ENCODE data around the gene FBXO31.
A peak's percentile ranks its signal among the peaks of the same experiment; 100 is the strongest.
"Not testable (repeated sequence)": the region's sequence is repeated elsewhere in the genome, so short reads cannot be mapped to it uniquely, and the experiment has no call there.

FBXO31 gene

DNA sequence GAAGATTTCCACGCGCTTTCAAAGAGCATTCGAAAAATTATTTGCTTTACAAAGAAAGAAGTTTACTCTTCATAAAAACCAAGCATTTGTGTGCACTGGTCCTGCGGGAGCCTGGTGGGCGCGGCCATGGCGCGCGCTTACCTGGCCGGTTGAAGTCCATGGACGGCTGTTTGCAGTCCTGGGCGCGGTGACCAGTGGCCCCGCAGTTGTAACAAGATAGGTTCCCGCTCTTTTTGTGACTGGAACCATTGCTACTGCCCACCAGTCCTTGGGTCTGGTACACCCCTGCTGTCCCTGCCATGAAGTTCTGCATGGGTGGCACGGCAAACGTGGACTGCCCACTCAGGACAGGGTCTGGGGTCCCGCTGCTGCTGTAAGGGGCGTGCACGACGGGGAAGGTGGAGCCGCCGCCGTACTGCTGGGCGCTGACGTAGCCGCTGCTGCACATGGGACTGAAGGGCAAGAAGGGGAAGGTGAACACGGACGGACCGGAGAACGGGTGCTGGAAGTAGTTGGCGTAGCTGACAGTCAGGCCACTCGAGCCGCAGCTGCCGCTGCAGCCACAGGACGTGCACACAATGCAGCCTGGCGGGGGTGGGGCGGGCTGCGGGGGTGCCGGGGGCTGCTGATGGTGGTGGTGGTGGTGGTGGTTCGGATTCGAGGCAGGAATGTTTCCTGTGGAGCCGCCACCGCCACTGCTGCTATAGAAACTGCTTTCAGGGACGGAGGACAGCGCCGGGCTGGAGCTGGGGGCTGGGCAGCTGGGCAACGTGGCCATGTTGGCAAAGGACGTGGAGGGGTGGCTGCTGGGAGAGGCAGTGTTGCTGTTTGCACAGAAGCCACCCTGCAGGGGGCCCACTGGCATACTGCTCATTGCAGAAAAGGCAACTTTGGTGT lies 28.0 kb upstream of the FBXO31 start:
- no peak for DNase-seq (ENCODE audit: low read depth in 3 of 3)

DNA sequence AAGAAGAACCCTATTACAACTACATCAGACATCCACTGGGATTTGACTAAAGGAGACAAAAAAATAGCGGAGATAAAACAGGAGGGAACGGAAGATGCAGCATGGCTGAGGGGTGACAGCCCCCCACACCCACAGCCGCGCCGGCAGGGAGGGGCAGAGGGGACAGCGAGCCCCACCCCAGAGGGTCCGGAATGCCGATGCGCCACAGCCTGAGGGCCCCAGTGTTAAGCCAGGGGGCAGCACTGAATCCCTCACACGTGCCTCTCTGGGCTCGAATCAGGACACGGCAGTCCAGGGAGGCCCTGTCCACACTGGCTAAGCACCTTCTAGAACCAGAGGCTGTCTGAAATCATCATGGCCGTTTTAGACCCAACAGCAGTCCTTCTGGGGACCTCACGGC lies 27.4 kb upstream of the FBXO31 start:
- DNase-seq (ENCODE audit: low read depth in 3 of 3) = no peak

DNA sequence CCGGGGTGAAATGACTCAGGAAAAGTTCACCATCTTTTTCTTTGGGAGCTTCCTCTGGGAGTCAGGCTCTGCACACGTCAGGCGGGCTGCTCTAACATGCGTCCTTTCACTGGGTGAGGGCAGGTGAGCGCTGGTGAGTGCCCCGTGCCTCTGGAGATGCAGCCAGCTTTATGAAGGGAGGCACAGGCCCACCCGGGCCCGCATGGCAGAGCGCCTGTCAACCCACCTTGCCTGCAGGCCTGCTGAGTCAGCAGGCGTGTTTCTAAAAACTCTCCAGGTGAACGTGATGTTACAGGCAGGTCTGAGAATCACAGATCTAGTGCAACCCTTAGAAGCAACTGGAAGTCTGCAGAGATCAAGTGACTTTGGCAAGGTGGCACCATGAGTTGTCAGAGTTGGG lies 27.0 kb upstream of the FBXO31 start:
- no peak for DNase-seq (ENCODE audit: low read depth in 3 of 3)

DNA sequence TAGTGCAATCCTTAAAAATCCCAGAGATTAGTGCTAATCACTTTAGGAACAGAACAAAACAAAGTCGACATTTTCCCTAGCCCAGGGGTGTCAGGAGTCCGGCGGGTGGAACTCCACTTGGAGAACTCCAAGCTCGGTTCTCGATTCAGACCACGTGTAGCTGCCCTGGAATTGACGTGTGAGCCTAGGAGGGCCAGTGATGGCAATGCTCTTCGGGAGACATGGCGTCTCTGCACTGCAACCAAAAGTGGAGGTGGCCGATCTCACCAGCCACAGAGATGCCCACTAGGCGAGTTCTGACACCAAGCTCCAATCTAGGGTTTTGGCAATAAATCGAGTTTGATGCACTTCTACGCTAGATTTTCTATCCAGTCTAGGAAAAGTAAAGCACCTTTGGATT lies 26.2 kb upstream of the FBXO31 start:
- no peak for DNase-seq (ENCODE audit: low read depth in 3 of 3)

DNA sequence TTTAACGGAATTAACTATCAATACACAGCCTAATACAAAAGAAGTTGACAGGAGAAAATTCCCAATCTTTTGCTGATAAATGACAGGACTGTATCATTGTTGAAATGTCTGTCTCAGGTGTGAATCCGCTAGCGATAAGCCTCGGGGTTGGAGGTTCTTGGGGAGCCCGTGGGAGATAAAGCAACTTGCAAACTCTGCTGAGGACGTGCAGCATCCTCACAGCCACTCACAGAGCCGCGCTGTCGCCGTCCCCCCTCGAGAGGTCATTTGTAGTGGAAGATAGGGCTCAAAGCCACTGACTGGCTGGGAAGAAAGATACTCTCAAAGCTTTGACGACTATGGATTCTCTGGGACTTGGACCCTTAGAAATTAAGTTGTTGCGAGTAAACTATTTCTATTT lies 25.6 kb upstream of the FBXO31 start:
- DNase-seq (ENCODE audit: low read depth in 3 of 3) = no peak

DNA sequence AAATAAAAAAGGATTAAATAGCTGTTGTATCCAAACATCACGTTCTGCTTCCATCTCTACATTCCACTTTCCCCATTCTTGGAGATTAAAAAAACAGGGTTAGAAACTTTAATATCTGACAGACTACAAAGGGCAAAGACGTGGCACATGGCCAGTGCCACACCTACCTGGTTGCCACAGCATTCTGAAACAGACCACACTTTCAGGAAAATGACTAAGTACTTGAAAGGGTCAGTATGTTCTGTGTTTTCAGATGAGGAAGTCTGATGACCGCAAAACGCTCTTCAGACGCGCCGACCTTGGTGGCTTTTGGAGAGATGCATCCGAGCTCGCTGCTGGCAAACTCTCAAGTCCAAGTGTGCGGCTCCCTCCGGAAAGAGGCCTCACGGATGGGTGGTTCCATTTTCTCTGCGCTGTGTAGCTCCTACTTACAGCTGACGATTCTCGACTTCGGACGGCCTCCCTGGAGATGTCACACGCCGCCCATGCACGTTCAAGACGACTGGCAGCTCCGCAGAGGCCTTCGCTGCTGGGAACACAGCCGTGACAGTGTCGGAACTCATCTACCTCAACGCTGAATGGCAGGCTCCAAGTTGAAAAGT lies 24.0 kb upstream of the FBXO31 start:
- no peak for DNase-seq (ENCODE audit: low read depth in 3 of 3)

DNA sequence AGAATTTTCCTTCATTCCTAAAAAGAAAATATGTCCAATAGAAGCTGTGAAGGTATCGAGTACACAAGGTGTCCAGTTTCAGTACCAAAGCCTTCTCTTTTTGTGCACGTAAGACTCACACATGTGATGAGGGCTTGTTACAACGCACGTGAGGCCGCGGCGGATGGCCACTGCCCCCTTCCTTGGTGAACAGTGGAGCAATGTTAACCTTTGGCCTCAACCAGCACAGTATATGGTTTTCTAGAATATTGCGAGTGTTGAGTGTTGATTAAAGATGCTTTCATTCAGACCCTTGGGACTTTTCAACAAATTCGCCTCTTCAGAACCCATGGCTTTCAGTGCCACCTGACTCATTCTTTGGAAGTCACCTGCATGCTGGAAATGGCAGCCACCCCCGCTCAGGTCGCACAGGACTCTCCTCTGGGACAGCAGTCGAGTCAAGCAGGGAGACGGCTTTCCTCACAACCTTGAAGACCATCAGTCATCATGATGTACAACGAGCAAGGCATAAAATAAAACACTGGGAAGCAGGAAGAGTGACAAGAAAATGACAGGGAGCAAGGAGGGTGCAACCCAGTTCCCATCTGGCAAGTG lies 23.0 kb upstream of the FBXO31 start:
- no peak for DNase-seq (ENCODE audit: low read depth in 3 of 3)

DNA sequence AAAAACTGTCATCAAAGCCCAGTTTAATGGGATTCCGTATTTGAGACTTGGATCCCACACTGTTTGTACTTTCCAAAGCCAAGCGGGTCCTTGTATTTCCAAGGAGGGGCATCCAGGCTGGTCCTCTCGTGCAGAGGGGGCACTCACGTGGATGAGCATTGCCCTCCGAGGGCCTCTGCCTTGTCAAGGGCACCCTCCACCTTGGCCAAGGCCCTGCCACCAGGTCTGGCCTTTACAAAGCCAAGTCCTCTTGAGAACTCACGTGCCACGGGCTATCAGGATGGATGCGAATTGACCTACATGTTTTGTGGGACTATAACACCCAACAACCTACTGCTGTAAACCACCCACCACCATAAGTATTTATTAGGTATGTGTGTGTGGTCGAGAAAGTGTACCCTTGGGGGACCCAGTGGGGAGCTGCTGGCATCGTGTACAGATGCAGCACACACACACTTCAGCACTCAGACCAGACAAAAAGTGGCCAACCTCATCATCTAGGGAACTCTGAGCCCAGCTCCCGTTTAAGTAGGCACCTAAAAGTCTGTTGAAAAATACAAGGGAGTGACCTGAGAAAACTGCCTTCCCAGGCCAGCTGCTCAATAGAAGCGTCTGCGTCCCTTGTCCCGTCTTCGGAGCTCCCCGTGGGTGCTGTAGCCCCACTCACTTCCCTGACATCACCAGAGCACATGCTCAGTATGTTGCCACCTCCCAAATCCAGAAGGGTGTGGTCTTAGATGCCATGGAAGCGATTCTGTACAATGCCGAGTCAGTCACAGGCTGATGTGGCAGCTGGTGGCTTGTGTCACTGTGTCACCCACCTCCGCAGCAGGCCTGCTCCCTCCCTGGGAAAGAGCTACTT lies 21.4 kb upstream of the FBXO31 start:
- no peak for DNase-seq (ENCODE audit: low read depth in 3 of 3)

DNA sequence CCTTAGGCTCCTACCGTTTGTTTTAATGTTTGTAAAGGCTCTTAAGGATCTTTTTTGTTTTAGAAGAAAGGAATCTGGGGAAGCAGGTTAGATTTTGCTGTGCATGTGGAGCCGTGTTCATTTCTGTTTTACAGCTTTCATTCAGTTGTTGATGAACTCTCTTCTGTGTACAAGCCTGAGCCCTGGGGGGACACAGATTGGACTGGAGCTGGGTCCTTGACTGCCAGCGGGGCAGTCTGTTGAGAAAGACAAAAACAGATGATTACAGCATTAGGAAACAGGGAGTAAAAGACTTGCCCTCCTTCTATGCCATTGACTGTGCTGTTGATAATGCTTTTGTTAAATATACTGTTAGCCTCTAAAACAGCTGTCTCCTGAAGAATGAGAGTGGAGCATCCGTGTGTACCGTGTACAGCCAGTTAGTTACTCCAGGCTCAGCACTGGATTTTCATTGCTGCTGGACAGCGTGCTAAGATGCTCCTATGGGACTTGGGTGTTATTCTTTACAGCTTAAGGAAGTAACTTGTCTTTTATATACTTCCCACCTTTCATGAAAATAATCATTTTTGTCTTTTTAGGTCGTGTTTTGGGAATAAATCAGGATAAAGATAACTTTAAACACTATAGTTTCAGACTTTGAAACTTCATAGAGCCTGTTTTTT lies 11.7 kb upstream of the FBXO31 start:
- DNase-seq (ENCODE audit: low read depth in 3 of 3) = no peak

DNA sequence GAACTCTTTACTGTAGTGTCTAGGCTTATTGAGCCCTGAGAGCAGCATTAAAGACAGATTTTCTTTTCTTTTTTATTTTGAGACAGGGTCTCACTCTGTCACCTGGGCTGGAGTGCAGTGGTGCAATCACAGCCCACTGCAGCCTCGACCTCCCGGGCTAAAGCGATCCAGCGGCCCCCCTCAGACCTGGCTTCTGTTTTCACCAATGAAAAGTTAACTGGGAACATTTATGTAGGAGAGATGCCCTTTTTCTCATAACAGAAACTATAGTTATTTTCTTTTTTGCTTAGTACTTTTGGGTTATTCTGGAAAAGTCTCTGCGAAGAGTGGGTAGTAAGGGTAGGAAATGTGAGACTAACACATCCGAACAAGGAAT lies 10.1 kb upstream of the FBXO31 start:
- DNase-seq (ENCODE audit: low read depth in 3 of 3) = no peak

DNA sequence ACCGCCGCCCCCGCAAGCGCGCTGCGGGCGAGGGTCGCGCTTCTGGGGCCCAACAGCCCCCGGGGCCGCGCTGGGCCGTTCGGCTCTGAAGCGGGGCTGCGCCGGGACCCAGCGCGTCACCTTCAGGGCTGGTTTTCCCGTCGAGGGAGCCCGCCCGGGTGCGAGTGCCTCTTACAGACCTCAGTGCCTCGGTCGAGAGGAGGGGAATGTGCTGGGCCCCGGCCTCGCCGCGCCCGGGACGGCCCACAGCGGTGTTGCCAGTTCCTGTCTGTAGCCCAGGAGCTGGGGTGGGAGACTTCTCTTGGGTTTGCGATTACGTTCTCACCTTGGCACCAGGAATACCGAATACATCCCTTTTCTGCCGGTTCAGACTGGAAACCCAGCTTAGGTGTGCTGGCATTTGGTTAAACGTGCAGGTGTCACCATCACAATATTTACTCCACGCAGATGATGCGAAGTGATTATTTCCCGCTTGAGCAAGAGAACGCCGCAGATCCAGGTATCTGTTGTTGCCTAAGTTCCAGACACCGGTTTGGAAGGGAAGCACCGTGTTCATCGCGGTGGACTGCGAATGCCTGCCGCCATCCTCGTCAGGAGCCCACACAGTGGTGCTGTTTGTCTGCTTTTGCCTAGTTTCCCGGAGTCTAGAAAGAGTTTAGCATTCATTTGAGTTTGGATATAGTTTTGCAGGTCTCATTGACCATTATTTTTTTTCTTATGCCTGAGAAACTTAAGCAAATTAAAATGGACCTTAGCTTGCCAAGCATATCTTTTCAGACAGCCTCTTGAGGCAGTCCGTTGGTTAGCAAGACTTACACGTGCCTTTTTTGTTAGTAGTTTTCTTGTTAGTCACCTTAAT lies 9.5 kb upstream of the FBXO31 start:
- DNase-seq (ENCODE audit: low read depth in 3 of 3) = peak in 1 of 3 experiments; percentile 37

DNA sequence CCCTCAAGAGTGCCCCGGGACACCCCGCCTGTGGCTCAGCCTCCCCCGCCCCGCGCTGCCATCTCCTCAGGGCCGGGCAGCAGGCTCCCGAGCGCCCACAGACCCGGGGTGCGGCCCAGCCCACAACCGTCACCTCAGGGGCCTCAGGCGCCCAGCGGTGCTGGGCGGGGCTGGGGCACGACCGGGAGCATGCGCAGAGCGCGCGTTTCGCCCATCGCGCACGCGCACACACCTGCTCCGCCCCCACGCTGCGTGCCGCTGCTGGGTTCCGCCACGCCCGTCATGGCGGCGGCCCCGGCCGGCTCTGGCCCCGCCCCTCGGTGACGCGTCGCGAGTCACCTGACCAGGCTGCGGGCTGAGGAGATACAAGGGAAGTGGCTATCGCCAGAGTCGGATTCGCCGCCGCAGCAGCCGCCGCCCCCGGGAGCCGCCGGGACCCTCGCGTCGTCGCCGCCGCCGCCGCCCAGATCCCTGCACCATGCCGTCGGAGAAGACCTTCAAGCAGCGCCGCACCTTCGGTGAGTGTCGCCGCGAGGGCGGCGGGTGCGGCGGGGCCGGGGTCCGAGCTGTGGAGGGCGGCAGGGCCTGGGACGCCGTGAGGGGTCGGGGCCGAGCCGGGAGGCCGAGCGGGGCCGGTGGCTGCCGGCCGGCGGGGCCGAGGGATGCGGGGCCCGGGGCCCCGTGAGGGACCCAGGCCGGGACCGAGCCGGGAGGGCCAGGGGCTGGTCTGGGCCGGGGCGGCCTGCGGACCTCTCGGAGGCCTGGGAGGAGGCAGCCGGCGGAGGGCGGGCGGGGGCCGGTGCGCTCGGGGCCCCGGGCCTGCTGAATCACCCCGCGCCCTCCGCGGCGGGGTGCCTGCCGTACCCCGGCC lies 8.6 kb upstream of the FBXO31 start, which contains the start of gene MAP1LC3B:
TSS of gene MAP1LC3B (plus strand) at position 387 of the 871 bp plus-strand sequence. CDS start at position 479, 92 bp downstream.
- DNase-seq (ENCODE audit: low read depth in 3 of 3) = peak; percentile 90 to 96 (median 95)

DNA sequence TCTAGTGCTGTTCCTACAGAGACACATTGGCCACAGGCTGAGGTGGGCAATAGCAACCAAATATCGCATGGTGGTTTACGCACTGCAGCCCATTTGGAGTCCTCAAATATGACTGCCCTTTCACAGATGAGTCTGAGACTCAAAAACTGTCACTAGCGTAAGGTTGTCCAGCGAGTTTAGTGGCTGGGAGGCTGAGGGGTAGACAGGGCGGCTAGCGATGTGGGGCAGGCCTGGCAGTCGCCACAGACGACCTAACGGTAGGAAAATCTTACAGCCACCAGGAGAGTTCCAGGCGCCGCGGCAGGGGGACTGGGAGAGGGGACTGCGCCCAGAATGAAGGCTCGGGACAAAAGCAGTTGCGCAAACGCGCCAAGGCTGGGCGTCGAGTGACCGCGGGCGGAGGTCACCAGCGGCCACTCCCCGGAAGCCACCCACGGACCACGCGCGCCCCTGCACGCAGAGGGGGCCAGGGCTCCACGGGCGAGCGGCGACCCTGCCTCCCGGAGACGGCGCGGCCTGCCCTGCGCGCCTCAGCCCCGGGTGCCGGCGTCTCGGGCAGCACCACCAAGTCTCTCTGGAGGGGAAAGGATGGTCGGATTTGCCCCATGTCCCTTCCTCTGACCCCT lies 7.9 kb upstream of the FBXO31 start:
- no peak for DNase-seq (ENCODE audit: low read depth in 3 of 3)

DNA sequence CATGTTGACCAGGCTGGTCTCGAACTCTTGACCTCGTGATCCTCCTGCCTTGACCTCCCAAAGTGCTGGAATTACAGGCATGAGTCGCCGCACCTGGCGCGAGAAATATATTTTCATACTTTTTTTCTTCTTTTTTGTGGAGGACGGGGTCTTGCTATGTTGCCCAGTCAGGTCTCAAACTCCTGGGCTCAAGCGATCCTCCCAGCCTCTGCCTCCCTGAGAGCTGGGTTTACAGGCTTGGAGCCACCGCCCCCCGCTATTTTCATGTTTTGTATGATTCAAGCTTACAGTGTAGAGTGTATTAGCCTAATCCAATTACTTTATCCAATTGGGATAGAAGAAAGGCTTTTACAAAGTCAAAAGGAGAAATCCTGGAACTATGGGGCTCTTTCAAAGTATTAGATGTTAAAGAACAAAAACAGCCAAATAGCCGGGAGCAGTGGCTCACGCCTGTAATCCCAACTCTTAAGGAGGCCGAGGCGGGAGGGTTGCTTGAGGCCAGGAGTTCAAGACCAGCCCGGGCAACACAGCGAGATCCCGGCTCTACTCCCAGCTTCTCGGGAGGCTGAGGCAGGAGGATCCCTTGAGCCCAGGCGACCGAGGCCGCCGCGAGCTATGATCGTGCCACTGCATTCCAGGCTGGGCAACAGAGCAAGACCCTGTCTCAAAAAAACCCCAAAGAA lies 7.2 kb upstream of the FBXO31 start:
- no peak for DNase-seq (ENCODE audit: low read depth in 3 of 3)

DNA sequence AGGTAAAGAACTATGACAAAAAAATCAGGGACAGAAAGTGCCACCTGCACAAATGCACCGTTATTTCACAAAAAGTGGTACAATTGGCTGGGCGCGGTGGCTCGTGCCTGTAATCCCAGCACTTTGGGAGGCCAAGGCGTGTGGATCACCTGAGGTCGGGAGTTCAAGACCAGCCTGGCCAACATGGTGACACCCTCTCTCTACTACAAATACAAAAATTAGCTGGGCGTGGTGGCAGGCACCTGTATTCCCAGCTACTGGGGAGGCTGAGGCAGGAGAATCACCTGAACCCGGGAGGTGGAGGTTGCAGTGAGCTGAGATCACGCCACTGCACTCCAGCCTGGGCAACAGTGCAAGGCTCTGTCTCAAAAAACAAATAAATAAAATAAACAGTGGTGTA lies 6.3 kb upstream of the FBXO31 start:
- not testable (repeated sequence) for DNase-seq (ENCODE audit: low read depth in 3 of 3)

DNA sequence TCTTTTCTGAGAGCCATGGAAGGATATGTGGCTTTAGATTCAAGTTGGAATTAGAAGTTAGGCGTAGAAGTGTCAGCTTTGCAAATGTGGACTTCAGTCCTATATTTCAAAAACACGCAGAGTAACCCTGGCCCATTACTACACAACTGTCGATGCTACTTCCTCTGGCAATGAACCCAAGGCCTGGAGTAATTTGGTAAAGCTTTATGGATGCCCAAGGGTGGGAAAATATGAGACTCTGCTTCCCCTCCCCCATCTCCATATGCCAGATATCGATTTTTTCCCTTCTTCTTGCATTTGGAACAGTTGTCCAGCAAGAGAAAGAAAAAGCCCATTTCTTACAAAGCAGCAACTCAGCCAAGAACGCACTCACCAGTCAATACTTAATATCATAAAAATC lies 5.7 kb upstream of the FBXO31 start:
- DNase-seq (ENCODE audit: low read depth in 3 of 3) = no peak

DNA sequence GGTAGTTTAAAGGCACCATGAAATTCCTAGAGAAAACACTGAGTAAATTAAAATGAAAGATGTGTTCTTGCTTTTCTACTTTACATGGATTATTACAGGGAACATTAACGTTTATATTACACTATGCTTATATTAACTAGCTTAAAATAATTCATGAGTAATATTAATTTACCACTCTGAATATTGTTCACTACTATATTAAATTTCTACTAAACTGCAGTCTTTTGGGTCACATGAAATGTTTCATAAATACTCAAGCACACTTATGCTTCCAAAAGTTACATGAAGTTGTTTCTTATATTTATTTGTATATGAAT lies 5.2 kb upstream of the FBXO31 start:
- DNase-seq (ENCODE audit: low read depth in 3 of 3) = no peak
